GM12872 (cell line): ENCODE measurements around the gene ANAPC13.

Experiments
- TF ChIP-seq, protein P1 (sequence below): IDR thresholded peaks from 3 replicates; pipeline ENCODE4 v1.5.1; 2011; ENCODE audit warnings: low read depth, mild to moderate bottlenecking, low read length, moderate library complexity; ENCODE audit not compliant: insufficient read depth

Gene ANAPC13

DNA sequence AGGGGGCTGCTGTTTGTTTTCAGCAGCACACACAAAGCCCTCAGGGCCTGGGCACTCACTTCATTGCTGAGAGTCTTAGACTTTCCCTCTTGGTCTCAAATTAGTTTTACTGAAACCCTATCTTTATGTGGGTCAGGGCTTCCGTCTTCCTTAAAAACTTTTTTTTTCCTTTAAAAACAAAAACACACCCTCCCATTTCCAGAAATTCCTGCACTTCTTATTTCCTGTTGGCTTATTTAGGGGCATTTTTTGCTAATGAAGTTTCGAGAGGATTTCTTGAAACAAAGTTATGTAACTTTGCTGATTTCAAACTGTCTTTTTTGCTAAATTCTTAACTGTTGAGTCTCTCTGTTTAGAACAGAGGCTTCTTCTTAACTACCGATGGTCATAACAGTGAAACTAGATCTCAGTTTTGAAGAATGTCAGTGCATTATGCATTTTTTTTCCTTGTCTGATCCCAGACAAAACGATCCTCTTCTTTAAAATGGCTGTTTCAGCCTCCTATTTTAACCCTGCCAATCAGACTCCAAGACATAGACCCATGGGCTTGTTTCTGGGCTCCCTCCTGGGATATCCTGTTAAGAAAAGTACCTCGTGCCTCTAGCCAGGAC, 23.3 kb downstream of the ANAPC13 start:
- TF ChIP-seq, protein P1, sequence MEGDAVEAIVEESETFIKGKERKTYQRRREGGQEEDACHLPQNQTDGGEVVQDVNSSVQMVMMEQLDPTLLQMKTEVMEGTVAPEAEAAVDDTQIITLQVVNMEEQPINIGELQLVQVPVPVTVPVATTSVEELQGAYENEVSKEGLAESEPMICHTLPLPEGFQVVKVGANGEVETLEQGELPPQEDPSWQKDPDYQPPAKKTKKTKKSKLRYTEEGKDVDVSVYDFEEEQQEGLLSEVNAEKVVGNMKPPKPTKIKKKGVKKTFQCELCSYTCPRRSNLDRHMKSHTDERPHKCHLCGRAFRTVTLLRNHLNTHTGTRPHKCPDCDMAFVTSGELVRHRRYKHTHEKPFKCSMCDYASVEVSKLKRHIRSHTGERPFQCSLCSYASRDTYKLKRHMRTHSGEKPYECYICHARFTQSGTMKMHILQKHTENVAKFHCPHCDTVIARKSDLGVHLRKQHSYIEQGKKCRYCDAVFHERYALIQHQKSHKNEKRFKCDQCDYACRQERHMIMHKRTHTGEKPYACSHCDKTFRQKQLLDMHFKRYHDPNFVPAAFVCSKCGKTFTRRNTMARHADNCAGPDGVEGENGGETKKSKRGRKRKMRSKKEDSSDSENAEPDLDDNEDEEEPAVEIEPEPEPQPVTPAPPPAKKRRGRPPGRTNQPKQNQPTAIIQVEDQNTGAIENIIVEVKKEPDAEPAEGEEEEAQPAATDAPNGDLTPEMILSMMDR, result no peak

DNA sequence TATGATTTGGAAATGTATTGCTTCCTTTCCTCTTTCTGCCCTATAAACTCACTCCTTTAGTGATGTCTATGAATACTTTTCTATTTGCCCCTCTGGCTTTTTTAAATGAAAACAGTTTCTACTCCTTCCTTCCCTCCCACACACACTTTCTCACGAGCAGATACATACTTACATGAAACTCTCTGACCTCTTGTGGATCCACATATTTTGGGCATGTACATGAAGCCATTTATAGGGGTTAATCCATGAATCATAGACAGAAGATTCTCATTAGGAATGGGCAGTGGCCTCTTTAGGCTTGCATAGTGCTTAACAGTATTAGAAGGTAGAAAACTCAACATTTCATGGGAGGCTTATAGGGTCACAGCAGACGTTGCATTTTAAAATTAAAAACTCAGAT, 24.8 kb downstream of the ANAPC13 start:
- TF ChIP-seq, protein P1, result no peak

DNA sequence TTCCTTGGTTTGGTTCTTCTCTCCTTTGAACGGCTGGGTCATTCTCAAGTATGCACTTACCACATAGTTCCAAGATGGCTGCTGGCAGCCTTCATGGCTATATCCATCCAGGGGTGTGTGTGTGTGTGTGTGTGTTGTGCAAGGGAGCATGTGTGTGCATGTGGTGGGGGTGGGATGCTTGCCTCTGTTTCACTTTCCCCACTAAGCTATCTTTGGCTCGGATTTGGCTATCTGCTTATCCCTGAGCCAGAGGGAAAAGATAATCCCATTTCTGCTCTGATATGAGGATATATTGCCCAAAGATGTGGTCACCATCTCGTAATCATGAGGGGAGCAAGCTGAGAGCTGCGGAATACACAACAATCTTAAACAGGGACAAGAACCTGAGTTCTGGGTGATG, 26.2 kb downstream of the ANAPC13 start:
- TF ChIP-seq, protein P1, result no peak

DNA sequence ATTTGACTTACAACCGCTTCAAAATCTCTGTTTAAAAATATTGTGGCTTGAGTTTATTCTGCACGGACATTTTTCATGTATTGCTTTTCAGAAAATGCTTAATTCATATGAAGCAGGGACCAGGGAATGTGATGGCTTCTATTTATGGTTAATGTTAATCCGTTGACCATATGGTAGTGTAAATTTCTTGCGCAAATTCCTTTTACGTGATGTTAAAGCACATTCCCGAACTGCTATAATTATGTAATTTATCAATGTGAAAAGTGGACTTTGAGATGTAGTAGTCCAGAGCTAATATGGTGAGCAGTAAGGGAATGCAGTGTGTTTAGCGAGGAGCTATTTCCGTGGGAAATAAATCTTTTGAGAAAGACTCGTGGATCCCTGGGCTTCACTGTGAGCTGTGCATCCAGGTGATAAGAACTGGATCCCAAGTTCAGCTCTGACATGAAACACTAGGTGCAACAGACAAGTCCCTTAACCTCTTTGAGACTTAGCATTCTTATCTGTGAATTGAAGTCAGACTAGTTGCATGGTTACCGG, 27.3 kb downstream of the ANAPC13 start:
- TF ChIP-seq, protein P1, result no peak

DNA sequence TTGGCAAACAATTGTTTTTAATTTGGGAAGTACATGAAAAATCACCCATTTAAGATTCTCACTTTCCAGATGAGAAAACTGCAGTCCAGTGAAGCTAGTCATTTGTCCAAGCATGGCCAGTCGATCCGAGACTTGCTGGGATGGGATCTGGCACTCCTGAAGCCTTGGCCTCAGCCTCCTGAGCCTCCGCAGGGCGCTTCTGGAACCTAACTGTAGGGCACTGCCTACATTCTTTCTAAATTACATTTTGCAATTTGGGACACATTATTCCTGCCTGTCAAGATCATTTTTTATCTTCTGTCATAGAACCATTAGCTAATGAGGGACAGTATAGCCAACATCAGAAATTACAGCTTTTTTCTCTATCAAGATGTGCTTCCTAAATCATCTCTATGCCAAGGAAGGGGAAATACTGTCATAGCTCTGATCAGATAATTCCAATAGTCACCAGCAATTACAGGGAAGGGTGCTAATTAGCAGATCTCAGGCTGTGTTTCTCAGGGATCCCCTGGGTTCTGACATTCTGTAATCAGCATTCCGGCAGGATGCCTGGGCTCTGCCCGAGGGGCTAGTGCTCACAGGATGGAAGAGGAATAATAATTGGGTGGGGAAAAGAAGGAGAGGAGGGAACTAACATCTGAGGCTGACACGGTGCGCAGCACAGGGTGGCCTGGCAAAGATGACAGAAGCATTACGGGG, 28.3 kb downstream of the ANAPC13 start:
- TF ChIP-seq, protein P1, result no peak

DNA sequence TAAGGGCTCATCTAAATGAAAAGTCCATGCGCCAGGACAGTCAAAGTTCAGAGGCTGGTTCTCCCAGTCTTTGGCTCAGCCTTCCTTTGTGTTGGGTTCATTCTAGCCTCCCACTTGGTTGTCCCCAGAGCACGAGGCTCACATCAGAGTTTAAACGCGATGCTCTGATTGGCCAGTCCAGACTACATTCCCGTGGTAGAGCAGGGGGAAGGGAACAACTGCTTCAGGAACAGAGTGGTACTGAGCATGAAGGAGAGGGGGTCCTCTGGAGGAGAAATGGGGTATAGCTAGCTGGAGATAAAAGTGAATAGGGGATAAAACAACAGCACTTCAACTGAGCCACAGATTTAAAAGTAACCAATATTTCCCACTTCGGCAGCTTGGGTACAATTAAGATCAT, 32.2 kb downstream of the ANAPC13 start:
- TF ChIP-seq, protein P1, result peak; percentile 36; the same call in 2 of the 3 replicates

DNA sequence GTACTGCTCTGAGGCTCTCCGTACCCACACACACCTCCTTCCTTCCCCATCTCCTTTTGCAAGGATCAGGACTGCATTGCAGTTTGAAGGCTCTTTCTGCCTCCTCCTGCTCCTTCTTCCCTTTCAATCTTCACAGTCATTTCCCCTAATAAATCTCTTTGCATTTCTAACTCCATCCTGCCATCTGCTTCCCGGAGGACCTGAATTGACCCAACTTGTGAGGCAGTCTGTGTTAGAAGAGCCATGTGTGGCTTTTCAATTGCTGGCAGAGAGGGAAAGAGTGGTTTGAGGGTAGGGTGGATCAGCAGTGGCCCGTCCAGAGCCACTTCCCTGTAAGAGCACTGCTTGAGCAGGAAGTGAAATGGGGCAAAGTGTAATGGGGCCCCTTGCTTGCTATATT, 35.8 kb downstream of the ANAPC13 start:
- TF ChIP-seq, protein P1, result no peak
